ENCODE results near the gene C12orf76.

The C12orf76 gene

DNA sequence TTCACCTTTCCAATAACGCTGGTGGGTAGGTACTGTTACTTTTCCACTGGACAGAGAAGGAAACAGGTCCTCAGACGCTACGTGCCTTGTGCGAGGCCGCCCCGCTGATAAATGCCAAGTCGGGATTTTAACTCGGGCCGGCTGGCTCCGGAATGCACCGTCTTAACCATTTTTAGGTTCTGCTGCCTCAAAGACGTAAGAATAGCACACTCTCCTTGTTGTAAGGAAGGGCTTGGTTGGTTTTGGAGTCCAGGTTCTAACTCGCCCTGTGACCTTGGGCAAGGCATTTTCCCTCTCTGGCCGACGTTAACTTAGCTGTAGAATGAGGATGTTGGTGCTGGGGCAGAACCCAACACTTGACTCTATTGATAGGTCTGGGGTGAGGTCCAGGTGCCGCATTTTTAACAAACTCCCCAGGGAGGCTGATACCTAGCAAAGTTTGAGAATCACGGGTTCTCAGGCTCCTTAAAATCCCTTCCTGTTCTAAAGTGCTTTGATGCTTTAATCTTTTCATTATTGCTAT is 48.3 kb downstream of the C12orf76 start:
- Histone ChIP-seq H3K27ac (no peak overlapping the region), H3K4me3 (IDR thresholded peaks at IDR 0.05; ENCODE audit: insufficient read depth, low read depth, low read length) (no peak overlapping the region), H2AFZ (ENCODE audit: low read depth) (peak overlapping the region; percentile 66; the same call in 1 of the 2 replicates), H4K20me1 (ENCODE audit: insufficient read depth) (no peaks in the 10 kb centered on the region), H3K4me2 (peak overlapping the region; percentile 39), H3K4me1 (ENCODE audit: low read depth, poor library complexity, severe bottlenecking) (peaks cover 3% of the 10 kb centered on the region), H3K36me3 (ENCODE audit: insufficient read depth) (no peaks in the 10 kb centered on the region), H3K79me2 (ENCODE audit: insufficient read depth, low read depth) (peaks cover 7% of the 10 kb centered on the region; the same call in 1 of the 2 replicates), H3K9ac (peak overlapping the region; percentile 70; the same call in 1 of the 2 replicates), H3K27me3 (ENCODE audit: insufficient read depth, low read depth) (no peaks in the 10 kb centered on the region)
- no peak for TF ChIP-seq CTCF (conservative IDR thresholded peaks at IDR 0.05; ENCODE audit: low read depth, low read length)

DNA sequence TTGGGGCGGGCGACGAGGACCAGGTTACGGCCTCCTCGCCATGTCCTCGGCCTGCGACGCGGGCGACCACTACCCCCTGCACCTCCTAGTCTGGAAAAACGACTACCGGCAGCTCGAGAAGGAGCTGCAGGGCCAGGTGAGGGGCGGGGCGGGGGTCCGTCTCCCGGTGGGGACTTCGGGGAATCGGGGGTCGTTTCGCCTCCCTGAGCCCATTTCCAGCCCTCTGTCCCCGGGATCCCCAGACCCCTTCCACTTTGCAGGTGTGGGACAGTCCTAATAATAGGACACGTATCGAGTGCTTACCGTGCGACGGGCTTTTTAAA is 48.7 kb downstream of the C12orf76 start:
- peaks cover 10% of the 10 kb centered on the region; the same call in 1 of the 2 replicates for H3K79me2 ChIP-seq (ENCODE audit: insufficient read depth, low read depth)

GRCh38 chr12:109998904-109999648 is 49.2 kb downstream of the C12orf76 start, which contains the start of gene ANKRD13A:
Gene ANKRD13A (plus strand): TSS chr12:109999430. CDS start chr12:109999689, 259 bp downstream.
- peak within 1 kb of the TSS; percentile 53 for H3K4me2 ChIP-seq
- H3K36me3 ChIP-seq (ENCODE audit: insufficient read depth), result no peaks in the 10 kb centered on the region
- H2AFZ ChIP-seq (ENCODE audit: low read depth), result peak within 1 kb of the TSS; percentile 66; the same call in 1 of the 2 replicates
- no peak for TF ChIP-seq CTCF (conservative IDR thresholded peaks at IDR 0.05; ENCODE audit: low read depth, low read length)
- H3K27me3 ChIP-seq (ENCODE audit: insufficient read depth, low read depth), result no peaks in the 10 kb centered on the region
- no peaks in the 10 kb centered on the region for H4K20me1 ChIP-seq (ENCODE audit: insufficient read depth)
- H3K79me2 ChIP-seq (ENCODE audit: insufficient read depth, low read depth), result peaks cover 14% of the 10 kb centered on the region; the same call in 1 of the 2 replicates
- peaks cover 3% of the 10 kb centered on the region for H3K4me1 ChIP-seq (ENCODE audit: low read depth, poor library complexity, severe bottlenecking)
- no peak within 1 kb of the TSS for H3K4me3 ChIP-seq (IDR thresholded peaks at IDR 0.05; ENCODE audit: insufficient read depth, low read depth, low read length)
- H3K9ac ChIP-seq, result peak within 1 kb of the TSS; percentile 70; the same call in 1 of the 2 replicates
- peak within 1 kb of the TSS; percentile 14; the same call in 1 of the 2 replicates for H3K27ac ChIP-seq

More for the DNA sequence above, 48.7 kb downstream of the C12orf76 start:
- Histone ChIP-seq H3K4me1 (ENCODE audit: low read depth, poor library complexity, severe bottlenecking) (peaks cover 3% of the 10 kb centered on the region), H3K4me3 (IDR thresholded peaks at IDR 0.05; ENCODE audit: insufficient read depth, low read depth, low read length) (no peak overlapping the region), H2AFZ (ENCODE audit: low read depth) (peak overlapping the region; percentile 66; the same call in 1 of the 2 replicates), H3K36me3 (ENCODE audit: insufficient read depth) (no peaks in the 10 kb centered on the region), H3K9ac (peak overlapping the region; percentile 70; the same call in 1 of the 2 replicates), H4K20me1 (ENCODE audit: insufficient read depth) (no peaks in the 10 kb centered on the region), H3K4me2 (peak overlapping the region; percentile 39), H3K27me3 (ENCODE audit: insufficient read depth, low read depth) (no peaks in the 10 kb centered on the region), H3K27ac (no peak overlapping the region)
- TF ChIP-seq CTCF (conservative IDR thresholded peaks at IDR 0.05; ENCODE audit: low read depth, low read length), result no peak

DNA sequence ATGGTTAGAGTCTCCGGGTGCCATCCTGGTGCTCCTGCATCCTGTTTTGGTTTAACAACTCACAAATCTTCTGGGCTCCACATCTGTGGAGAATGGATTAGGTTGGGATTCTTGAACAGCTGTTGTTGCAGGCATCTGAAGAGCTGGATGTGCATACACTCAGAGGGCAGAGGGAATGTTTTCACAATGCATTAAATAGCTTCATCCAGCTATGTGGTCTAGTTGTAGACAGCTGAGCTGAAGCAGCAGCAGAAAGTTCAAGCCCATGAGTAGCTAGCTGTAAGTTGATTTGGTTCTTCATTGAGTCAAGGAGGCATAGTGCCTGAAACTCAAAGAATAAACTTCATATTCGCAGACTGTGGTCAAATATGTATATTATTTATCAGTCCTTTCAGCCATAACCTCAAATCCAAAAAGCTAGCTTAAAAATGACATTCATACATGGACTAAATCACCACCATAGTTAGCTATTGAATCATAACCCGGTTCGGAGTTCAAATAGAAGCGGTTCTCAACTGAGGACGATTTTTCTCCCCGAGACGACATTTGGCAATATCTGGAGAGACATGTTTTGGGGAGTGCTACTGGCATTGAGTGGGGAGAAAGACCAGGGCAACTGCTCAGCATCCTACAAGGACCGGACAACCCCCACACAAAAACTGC is 50.0 kb downstream of the C12orf76 start:
- H3K4me1 ChIP-seq (ENCODE audit: low read depth, poor library complexity, severe bottlenecking), result peaks cover 3% of the 10 kb centered on the region
- H3K36me3 ChIP-seq (ENCODE audit: insufficient read depth), result no peaks in the 10 kb centered on the region
- H2AFZ ChIP-seq (ENCODE audit: low read depth), result peak overlapping the region; percentile 66; the same call in 1 of the 2 replicates
- peaks cover 17% of the 10 kb centered on the region; the same call in 1 of the 2 replicates for H3K79me2 ChIP-seq (ENCODE audit: insufficient read depth, low read depth)
- H3K27ac ChIP-seq, result no peak overlapping the region; the same call in 1 of the 2 replicates
- H4K20me1 ChIP-seq (ENCODE audit: insufficient read depth), result no peaks in the 10 kb centered on the region
- H3K9ac ChIP-seq, result peak overlapping the region; percentile 70; the same call in 1 of the 2 replicates
- peak overlapping the region; percentile 53 for H3K4me2 ChIP-seq
- H3K4me3 ChIP-seq (IDR thresholded peaks at IDR 0.05; ENCODE audit: insufficient read depth, low read depth, low read length), result no peak overlapping the region
- H3K27me3 ChIP-seq (ENCODE audit: insufficient read depth, low read depth), result no peaks in the 10 kb centered on the region
- no peak for TF ChIP-seq CTCF (conservative IDR thresholded peaks at IDR 0.05; ENCODE audit: low read depth, low read length)
